ENCODE measurements around the gene RFWD3. TPM values are rescaled to one million over a fixed set of nuclear protein-coding genes. Genes with fewer than 3 reads are reported as not detected.

The RFWD3 gene
- polyA plus RNA-seq, 1 experiment = 20.2 TPM

DNA sequence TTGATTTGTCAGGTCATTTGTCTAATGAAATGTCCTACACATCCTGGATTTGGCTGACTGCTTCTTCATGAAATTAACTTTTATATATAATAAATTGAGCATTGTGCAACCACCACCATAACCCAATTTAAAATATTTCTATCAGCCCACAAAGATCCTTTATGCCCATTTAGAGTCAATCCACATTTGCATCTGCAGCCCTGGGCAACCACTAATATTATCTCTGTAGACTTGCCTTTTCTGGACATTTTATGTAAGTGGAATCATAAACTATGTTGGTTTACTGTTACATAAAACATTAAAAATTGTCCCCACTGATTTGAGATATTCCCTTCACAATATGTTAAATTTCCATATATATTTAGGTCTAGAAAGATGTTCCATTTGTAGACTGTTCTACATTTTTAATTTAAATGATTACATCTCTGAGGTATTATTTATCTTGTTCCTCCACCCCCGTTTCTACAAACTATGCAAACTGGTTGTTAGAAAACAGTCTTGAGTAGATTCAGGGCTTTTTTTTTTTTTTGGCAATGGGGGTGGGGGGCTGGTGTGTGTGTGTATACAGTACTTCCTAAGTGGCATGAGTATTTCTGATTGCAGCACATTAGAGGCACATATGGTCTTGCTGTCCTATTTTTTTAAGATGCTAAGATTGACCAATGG lies 16.7 kb downstream of the RFWD3 start:
- ChIA-PET POLR2A (no interaction called here), CTCF (interaction anchor here (0.5 to 2.7 kb wide), 5 partner anchors 12 to 748 kb away, joined by 3 to 15 read pairs (median 8); partner anchors contain the start of gene RFWD3)
- DNase-seq (ENCODE audit: low read depth) = no peak
- H3K27me3 ChIP-seq (ENCODE audit: control insufficient read depth, insufficient read depth, low read length) = no peaks in the 10 kb centered on the region
- peaks cover 2% of the 10 kb centered on the region for H3K36me3 ChIP-seq (ENCODE audit: control insufficient read depth, insufficient read depth, low read length)
- H3K4me3 ChIP-seq (ENCODE audit: low read depth, low read length) = no peak overlapping the region
- TF ChIP-seq, protein P1, sequence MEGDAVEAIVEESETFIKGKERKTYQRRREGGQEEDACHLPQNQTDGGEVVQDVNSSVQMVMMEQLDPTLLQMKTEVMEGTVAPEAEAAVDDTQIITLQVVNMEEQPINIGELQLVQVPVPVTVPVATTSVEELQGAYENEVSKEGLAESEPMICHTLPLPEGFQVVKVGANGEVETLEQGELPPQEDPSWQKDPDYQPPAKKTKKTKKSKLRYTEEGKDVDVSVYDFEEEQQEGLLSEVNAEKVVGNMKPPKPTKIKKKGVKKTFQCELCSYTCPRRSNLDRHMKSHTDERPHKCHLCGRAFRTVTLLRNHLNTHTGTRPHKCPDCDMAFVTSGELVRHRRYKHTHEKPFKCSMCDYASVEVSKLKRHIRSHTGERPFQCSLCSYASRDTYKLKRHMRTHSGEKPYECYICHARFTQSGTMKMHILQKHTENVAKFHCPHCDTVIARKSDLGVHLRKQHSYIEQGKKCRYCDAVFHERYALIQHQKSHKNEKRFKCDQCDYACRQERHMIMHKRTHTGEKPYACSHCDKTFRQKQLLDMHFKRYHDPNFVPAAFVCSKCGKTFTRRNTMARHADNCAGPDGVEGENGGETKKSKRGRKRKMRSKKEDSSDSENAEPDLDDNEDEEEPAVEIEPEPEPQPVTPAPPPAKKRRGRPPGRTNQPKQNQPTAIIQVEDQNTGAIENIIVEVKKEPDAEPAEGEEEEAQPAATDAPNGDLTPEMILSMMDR (IDR thresholded peaks at IDR 0.05; ENCODE audit: insufficient read depth, low read depth, low read length) = no peak

DNA sequence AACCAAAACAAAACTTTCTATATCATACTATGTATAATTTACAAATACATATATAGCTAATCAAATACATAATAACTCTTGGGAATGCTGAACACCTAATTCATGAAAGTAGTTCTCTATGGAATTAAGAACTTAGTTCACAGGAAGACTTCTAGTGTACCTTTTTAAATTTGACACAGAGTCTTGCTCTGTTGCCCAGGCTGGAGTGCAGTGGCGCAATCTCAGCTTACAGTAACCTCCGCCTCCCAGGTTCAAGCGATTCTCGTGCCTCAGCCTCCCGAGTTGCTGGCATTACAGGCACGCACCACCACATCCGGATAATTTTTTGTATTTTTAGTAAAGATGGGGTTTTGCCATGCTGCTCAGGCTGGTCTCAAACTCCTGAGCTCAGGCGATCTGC lies 24.7 kb downstream of the RFWD3 start:
- no peak overlapping the region for H3K4me3 ChIP-seq (ENCODE audit: low read depth, low read length)
- DNase-seq (ENCODE audit: low read depth) = no peak
- TF ChIP-seq, protein P1 (IDR thresholded peaks at IDR 0.05; ENCODE audit: insufficient read depth, low read depth, low read length) = no peak
- H3K27me3 ChIP-seq (ENCODE audit: control insufficient read depth, insufficient read depth, low read length) = no peaks in the 10 kb centered on the region
- H3K36me3 ChIP-seq (ENCODE audit: control insufficient read depth, insufficient read depth, low read length) = peaks cover 10% of the 10 kb centered on the region
- ChIA-PET POLR2A (no interaction called here), CTCF (interaction anchor here (0.6 to 2.8 kb wide), 3 partner anchors 10 to 1495 kb away, joined by 3 to 12 read pairs (median 3); no protein-coding TSS in a partner anchor)

DNA sequence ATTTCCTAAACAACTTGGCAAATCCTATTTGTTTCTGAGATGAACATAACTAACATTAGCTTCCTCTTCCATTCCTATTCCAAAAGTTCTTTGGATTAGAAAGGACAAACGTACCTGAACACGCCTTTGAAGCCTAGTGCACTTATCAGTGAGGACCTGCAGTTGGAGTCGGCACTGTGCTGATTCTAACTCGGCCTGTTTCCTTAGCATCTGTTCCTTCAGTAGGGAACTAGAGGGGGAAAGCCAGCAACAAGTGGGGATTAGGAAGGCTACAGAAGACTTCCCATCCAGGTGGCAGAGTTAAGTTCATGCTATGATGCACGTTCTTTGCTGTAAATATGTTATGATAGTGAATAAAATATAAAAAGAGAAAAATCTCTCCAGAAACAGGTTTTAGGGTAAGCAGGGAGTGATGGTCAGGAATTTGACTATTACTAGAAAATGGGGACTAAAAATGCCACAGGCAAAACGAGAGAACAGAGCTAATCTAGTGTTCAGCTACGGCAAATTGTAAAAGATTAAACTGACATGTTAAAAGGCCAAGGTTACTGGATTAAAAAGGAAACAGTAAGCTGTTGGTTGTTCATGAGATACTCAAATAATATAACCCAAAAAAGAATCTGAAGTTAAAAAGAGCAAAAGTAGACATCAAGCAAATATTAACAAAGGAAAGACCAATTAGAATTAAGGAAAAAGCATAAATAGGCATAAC lies 28.8 kb downstream of the RFWD3 start:
- H3K36me3 ChIP-seq (ENCODE audit: control insufficient read depth, insufficient read depth, low read length) = peaks cover 4% of the 10 kb centered on the region
- no peak for DNase-seq (ENCODE audit: low read depth)
- H3K4me3 ChIP-seq (ENCODE audit: low read depth, low read length) = no peak overlapping the region
- H3K27me3 ChIP-seq (ENCODE audit: control insufficient read depth, insufficient read depth, low read length) = no peaks in the 10 kb centered on the region
- ChIA-PET CTCF (interaction anchor here (0.8 to 2.6 kb wide), 2 partner anchors 11 to 15 kb away, joined by 4 to 8 read pairs; no protein-coding TSS in a partner anchor), POLR2A (no interaction called here)
- TF ChIP-seq, protein P1 (IDR thresholded peaks at IDR 0.05; ENCODE audit: insufficient read depth, low read depth, low read length) = no peak

DNA sequence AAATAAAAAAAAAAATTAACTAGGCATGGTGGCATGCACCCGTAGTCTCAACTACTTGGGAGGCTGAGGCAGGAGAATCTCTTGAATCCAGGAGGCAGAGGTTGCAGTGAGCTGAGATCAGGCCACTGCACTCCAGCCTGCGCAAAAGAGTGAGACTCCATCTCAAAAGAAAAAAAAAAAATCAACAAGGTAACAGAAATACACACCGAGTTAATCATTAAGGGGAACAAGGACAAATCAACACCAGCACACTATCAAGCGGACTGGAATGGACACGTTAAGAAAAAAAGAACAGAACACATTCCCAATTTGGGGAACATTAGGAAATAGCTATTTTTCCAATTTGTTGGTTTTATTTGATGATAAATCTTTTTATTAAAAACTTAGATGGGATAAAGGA lies 31.4 kb downstream of the RFWD3 start:
- CTCF ChIA-PET = no interaction called here
- POLR2A ChIA-PET = interaction anchor here (0.6 kb wide), 1 partner anchor 61 kb away, joined by 12 read pairs; no protein-coding TSS in a partner anchor

DNA sequence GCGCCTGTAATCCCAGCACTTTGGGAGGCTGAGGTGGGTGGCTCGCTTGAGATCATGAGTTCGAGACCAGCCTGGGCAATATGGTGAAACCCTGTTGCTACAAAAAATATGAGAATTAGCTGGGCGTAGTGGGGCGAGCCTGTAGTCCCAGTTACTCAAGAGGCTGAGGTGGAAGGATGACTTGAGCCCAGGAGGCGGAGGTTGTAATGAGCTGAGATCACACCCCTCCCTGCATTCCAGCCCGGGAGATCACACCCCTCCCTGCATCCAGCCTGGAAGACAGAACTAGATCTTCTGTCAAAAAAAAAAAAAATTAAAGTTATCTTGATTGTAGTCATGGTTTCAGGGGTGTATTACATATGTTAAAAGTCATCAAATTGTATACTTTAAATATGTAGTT lies 33.0 kb downstream of the RFWD3 start:
- TF ChIP-seq, protein P1 (IDR thresholded peaks at IDR 0.05; ENCODE audit: insufficient read depth, low read depth, low read length) = no peak
- H3K36me3 ChIP-seq (ENCODE audit: control insufficient read depth, insufficient read depth, low read length) = peaks cover 14% of the 10 kb centered on the region
- no peak overlapping the region for H3K4me3 ChIP-seq (ENCODE audit: low read depth, low read length)
- ChIA-PET CTCF (no interaction called here), POLR2A (no interaction called here)
- H3K27me3 ChIP-seq (ENCODE audit: control insufficient read depth, insufficient read depth, low read length) = no peaks in the 10 kb centered on the region
- DNase-seq (ENCODE audit: low read depth) = no peak

More for the DNA sequence above, 31.4 kb downstream of the RFWD3 start:
- H3K27me3 ChIP-seq (ENCODE audit: control insufficient read depth, insufficient read depth, low read length) = no peaks in the 10 kb centered on the region
- H3K36me3 ChIP-seq (ENCODE audit: control insufficient read depth, insufficient read depth, low read length) = peaks cover 12% of the 10 kb centered on the region
- no peak for DNase-seq (ENCODE audit: low read depth)
- no peak overlapping the region for H3K4me3 ChIP-seq (ENCODE audit: low read depth, low read length)
- TF ChIP-seq, protein P1 (IDR thresholded peaks at IDR 0.05; ENCODE audit: insufficient read depth, low read depth, low read length) = no peak

All from BJ (cell line).